Astrocyte (in vitro differentiated cells and primary cell): ENCODE results near the gene TMEM114.

Experiments used
- EZH2 ChIP-seq: IDR thresholded peaks from 2 replicates; pipeline ENCODE4 v1.6.1; 2012; ENCODE audit warnings: mild to moderate bottlenecking, low read length, inconsistent platforms; ENCODE audit not compliant: insufficient read depth
- TF ChIP-seq, protein P1 (sequence below): IDR thresholded peaks from 2 replicates; pipeline ENCODE4 v1.5.1; 2011; ENCODE audit warnings: low read depth, mild to moderate bottlenecking, inconsistent platforms, low read length, moderate library complexity; ENCODE audit not compliant: insufficient read depth

DNA sequence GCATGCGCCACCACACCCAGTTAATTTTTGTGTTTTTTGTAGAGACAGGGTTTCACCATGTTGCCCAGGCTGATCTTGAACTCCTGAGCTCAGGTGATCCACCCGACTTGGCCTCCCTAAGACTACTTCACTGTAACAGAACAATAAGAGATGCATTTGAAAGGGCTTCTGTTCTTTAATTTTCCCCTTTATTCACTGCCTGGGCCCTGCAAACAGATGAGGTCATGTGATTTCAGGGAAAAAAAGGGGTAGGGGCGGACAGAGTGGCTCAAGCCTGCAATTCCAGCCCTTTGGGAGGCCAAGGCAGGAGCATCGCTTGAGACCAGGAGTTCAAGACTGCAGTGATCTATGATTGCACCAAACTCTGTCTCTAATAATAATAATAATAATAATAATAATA, 36.3 kb downstream of the TMEM114 start:
- TF ChIP-seq, protein P1, sequence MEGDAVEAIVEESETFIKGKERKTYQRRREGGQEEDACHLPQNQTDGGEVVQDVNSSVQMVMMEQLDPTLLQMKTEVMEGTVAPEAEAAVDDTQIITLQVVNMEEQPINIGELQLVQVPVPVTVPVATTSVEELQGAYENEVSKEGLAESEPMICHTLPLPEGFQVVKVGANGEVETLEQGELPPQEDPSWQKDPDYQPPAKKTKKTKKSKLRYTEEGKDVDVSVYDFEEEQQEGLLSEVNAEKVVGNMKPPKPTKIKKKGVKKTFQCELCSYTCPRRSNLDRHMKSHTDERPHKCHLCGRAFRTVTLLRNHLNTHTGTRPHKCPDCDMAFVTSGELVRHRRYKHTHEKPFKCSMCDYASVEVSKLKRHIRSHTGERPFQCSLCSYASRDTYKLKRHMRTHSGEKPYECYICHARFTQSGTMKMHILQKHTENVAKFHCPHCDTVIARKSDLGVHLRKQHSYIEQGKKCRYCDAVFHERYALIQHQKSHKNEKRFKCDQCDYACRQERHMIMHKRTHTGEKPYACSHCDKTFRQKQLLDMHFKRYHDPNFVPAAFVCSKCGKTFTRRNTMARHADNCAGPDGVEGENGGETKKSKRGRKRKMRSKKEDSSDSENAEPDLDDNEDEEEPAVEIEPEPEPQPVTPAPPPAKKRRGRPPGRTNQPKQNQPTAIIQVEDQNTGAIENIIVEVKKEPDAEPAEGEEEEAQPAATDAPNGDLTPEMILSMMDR: no peak
- no peak for TF ChIP-seq EZH2
